ENCODE results near the gene MT3.

MT3 gene

DNA sequence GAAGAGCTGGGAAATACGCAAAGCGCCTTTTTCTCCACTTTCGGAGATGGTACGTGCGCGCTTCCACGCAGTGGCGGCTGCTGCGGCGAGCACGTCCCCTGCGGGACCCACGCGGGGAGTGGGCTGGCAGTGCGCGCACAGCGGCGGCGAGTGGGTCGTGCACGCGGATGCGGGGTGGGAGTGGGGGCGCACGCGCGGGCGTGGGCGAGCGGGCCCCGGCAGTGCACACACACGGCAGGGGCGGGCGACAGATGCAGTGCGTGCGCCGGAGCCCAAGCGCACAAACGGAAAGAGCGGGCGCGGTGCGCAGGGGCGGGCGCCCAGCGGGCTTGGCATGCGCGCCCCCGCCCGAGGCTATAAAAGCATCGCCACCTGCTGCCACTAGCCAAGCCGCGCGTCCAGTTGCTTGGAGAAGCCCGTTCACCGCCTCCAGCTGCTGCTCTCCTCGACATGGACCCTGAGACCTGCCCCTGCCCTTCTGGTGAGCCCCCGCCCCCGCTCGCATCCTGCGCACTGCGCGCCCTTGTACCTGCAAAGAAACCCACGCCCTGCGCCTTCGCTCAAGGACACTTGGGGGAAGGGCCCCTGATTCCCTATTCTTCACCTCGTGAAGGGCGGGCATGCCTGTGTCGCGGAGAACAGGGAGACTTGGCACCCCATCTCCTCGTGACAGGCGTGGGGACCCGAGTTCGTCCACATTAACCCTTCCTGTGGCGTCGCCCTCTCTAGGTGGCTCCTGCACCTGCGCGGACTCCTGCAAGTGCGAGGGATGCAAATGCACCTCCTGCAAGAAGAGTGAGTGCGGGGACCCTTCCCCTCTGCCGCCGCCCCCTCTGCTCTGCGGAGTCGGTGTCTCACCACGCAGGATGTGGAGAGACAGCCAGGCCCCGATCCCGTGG is at the start of gene MT3:
Gene MT3, plus strand, starts transcription at position 388 of the 899 bp plus-strand sequence. Its CDS starts 63 bp downstream, at position 451.
- DNase-seq: no peak

DNA sequence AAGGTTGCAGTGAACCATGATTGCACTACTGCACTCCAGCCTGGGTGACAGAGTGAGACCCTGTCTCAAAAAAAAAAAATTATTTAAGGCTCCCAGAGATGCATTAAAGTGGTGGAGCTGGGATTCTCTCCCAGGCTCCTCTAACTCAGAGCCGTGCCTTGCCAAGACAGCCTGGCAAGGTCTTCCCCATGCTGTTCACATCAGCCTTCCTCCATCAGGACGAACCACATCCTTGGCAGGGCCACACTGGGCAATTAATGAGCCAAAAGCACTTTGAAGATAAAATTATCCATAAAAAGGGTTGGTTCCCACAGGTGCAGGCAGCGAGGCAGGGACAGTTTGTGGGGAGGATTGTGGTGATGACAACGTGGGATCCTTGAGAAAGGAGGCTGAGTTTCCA is 49.7 kb upstream of the MT3 start:
- DNase-seq: no peak

DNA sequence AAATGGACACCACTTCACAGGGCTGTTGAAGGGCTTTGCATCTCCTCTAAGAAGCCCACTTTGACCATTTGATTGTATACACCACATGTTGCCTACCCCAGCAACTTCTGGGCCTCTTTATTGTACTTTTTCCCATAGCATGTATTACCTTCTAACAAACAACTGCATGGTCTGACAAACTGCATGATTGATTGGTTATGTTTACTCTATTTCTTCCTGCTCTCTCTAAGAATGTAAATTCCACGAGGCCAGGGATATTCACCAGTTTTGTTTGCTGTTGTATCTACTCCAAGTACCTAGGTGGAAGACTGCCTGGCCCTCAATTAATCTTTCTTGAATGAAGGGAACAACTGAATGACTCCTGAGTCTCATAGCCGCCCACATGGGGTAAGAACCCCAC is 47.3 kb upstream of the MT3 start:
- DNase-seq: no peak

DNA sequence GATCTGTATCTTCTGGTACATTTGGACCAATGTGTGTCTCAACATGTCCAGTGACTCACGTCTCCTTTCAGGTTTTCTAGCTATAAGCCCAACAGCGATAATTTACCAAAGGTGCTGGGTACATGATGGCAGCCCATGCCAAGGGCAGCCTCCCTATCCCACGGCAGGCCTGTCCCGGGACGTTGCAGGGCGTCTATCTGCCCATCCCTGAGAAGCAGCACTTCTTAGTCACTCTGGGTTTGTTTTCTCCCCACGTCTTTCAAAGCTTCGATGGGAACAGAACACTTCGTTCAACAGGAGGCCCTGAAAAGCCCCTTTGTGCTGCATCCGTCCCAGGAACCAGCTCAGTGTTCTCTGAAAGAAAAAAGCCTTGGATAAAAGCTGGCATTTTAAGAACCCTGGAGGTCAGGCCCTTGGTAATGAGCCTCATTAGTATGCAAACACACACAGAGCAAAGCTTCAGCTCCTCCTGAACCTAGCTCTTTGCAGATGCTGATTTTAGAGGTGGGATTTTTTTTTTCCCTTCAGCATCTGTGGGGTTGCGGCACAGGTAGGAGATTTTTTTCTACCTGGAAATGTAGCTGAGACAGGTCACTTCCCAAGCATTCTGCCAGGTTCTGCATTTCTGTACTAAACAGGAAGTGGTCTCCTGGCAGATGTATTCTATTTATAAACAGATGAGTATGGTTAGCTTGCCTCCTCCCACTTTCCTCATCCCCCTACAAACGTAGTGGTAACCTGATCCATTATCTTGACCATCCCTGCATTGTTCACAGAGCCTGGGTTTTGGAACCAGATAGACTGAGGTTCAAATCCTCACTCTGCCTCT is 42.0 kb upstream of the MT3 start:
- no peak for DNase-seq

DNA sequence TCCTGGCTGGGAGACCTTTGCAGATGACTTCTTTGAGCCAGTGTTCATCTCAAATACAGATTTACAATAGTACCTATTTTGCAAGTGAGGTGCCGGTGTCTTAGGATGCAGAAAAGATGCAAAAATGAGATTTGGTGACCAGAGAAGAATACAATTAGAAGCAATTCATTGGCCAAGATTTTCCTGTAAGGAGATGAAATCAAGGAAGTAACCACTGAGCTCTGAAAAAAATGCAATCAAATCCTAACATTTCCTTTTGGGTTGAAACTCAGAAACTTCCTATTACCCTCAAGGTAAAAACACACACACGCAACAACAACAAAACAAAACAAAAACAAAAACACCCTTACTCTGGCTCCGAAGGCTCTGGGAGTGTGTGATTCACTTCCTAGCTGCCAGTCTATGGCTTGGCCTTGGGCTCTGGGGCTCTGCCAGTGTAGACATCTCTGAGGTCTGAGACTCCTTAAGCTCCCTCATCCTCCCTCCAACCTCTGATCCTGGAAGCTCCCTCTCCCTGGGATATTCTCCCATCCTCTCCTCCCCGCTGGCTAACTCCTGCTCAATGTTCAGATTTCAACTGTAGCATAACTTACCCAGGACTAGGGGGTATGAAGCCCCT is 41.3 kb upstream of the MT3 start:
- DNase-seq: no peak

DNA sequence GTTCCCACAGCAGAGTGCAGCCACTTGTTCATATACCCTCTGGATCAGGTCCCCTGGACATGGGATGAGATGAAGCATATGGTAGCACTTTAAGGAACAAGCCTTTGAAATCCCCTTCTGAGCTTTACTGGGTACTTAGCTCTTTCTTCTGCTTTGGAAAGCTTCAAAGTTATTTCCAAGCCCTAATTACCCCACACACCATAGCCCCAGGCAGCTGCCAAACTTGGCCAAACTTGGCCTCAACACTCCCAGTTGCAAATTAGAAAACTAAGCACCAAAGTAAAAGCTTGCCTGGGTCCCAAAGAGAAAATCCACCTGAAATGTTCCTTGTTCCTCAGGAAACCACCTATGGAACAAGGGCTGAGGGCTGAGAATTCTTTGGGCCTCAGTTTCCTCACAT is 40.2 kb upstream of the MT3 start:
- no peak for DNase-seq

DNA sequence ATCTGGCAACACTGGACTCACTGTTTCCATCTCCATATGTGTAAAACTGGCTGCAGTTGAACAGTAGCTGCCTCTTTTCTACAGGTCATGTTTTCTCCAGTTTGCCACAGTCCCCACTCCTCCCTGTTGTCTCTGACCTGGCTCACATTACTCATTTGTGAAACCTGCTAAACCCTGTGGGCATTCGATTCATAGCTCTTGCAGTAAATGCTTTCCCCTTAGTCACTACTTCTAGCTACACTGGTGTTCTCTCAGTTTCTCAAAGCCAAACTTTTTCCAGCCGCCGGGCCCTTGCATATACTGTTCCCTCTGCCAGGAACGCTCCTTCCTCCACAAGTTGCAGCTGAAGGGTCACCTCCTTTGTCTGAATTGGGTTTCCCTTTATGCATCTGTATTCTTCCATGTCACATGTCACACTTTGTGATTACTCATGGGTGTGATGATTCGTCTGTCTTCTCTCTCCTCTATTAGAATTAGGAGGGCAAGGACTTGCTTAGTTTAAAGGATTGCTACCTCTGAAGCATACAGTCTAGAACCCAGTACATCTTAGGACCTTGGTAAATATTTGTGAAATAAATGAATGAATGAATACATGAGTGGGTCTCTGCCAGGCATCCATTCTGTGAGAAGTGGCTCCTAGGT is 39.5 kb upstream of the MT3 start:
- no peak for DNase-seq

DNA sequence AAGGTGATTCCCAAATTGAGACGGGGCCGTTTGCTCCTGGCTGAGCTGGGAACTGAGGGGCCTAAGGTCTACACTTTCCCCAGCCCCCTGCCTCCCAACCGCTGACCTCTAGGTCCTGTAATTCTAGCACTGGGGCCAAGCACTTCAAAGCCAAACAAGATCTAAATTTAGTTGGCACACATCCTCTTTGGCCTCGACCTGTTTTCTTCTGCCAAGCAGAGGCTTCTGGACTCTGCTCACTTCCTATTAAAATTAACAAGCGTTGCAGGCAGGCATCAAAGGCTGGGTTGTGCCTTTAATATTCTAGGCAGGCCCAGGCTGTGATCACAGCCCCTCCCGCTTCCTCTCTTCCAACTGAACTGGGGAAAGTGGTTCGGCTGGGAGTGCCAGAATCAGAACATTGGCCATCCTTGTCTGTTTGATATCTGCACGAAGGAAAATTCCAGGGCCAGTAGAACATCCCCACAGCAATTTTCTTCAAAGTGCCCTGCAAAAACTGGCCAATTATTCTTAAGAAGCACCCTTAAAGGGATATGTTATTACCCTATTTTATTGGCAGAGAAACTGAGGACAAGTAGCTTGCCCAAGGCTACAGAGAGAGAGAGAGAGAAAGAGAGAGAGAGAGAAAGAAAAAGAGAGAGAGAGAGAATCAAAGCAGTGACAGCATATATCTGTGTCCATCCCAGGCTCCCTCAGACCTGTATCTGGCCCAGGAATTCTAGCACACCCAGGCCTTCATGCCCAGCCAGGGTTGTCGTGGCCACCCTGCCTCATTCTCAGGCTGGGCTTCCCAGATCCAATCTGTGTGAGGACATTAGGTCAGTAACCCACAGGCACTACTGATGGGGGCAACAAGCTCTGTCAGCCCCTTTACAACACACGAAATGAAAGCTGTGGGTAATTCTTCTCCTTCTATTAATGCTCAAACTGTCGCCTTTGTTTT is 37.3 kb upstream of the MT3 start:
- no peak for DNase-seq

DNA sequence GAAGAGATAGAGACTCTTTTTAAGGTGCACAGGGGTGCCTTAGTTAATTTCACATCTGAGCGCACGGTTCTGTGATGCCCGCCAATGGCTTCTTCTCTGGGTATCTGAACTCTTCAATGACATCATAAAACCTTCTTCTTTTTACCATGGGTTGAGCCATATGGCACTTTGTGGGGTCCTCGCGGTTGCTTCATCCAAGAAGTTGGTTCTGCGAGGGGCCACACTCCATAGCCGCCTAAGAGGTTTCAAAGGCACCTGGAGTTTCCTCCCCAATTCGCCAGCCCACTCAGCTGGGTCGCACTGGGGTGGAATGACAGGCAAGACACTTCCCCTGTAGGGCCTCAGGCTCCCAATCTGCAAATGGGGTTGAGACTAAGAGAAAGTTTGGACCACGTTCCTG is 34.9 kb upstream of the MT3 start:
- no peak for DNase-seq

DNA sequence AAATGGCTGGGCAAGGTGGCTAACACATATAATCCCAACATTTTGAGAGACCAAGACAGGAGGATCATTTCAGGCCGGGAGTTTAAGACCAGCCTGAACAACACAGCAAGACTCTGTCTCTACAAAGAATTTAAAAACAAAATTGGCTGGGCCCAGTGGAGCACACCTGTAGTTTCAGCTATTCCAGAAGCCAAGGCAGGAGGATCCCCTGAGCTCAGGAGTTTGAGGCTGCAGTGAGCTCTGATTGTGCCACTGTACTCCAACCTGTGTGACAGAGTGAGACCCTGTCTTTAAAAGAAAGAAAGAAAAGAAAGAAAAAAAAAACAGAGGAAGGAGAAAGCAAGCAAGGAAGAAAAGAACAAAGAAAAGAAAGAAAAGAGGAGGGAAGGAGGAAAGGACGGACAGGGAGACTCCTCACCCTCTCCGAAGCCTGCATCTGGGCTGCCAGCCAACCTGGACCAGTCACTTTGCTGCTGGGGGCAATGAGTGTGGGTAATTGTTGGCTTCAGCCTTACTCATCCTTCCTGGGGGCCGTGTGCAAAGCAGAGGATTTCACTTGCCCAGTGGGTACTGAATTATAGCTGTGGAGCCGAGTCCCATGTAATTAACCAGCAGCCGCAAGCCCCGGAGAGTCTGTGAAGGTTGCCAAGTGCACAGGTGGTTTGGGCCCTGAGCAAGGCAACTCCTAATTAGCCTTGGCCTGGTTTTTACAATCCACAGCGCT is 31.1 kb upstream of the MT3 start:
- DNase-seq: no peak

DNA sequence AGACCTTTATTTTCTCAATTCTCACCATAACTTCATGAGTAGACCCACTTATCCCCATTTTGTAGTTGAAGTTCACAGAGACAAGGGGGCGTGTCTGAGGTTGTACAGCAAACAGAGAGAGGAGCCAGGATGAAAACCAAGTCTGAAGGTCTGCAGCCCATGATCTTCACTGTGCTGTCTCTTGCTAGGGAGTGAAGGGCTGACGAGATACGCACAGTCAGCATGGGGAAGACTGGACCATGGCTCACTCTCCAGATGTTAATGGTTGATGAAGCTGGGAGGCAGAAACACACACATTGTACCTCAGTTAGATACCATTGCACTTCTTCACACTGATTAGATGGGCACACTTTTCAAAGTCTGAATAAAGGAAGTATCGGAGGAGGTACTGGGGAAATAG is 30.2 kb upstream of the MT3 start:
- no peak for DNase-seq

DNA sequence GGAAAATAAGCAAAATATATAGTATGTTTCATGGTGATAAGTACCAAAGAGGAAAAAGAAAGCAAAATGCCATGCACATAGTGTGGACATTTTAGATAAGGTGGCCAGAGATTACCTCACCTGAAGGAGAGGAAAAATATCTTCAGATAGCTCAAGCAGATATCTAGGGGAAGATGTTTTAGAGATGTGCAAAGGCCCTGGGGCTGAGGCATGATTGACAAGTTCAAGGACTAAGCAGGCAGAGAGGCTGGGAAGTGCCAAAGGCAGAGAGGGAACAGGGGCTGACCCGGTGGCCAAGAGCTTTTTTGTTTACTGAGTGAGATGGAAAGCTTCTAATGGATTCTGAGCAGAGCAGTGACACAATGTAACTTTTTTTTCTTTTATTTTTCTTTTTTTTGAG is 28.9 kb upstream of the MT3 start:
- no peak for DNase-seq

DNA sequence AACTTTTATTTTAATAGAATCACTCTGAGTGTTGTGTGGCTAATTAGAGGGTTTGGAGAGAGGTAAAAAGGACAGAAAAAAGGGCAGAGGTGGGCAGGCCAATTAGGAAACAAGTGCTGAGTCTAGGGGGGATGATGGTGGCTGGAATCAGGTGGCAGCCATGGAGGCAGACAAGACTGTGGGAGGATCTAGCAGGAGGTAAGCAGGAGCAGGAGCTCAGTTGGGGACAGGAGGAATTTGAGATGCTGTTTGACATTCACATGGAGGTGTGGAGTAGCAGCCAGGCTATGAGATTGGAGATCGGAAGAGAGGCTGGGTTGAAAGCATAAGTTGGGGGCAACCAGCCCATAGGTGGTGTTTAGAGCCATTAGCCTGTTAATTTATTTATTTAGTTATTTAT is 28.2 kb upstream of the MT3 start:
- DNase-seq: no peak

DNA sequence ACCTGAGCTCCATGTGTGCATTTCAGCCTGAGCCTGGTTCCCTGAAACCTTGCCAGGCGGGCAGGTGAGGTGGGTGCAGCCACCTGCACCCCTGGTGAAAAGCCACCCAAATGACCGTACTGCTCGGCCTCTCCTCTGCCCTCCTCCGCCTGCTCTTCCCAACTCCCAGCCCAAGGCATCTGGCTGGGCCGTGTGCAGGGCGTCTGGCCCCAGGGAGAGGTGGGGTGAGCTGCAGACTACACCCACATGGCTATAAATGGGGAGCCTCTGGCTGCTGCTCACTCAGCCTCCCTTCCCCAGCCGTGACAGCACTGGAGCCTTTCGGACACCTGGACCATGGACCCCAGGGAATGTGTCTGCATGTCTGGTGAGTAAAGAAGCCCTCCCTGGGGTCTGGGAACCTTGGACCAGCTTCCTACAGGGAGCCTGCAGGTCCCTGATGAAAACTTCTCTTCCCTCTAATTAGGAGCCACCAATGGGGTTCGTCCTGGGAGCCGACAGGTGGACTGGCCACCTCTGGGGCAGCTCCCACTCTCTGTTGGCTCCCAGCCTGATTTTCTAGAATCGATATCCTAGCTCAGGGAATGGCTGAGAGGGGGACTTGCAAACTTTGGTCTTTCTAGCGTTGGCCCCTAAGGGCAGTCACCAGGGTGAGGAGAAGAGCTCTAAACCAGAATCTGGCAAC is 24.4 kb upstream of the MT3 start, which contains the start of gene MT4:
Gene MT4, plus strand, starts transcription at position 281 of the 685 bp plus-strand sequence. Its CDS starts 56 bp downstream, at position 337.
- DNase-seq: no peak

DNA sequence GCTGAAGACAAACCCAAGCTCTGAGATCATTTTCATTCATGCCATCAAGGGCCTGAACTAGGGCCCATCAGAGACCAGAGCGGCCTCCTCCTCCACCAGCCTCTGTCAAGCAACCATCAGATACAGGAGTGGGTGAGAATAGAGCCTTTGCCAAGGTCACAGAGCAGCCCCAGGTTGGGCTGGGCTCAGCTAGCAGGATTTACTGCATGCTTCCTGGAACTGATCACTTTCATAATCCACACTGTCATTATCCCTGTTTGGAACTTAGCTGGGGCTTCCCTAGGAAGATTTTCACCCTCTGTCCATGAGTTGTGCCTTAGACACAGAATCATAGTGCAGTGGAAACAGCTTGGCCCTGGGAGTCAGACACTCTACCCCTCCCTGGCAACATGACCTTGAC is 19.4 kb upstream of the MT3 start:
- DNase-seq: no peak

DNA sequence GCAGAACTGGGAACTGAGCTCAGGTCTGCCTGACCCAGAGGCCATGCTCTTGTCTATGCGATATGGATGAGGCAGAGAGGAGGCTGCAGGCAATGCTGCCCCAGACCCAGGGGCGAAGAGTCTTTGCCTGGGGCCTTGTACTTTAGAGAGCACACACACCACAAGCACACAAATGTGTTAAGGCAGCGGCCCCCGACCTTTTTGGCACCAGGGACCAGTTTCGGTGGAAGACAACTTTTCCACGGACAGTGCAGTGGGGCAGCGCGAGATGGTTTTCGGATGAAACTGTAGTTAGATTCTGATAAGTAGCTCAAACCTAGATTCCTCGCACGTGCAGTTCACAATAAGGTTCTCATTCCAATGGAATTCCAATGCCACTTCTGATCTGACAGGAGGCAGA is 17.8 kb upstream of the MT3 start:
- DNase-seq: no peak

DNA sequence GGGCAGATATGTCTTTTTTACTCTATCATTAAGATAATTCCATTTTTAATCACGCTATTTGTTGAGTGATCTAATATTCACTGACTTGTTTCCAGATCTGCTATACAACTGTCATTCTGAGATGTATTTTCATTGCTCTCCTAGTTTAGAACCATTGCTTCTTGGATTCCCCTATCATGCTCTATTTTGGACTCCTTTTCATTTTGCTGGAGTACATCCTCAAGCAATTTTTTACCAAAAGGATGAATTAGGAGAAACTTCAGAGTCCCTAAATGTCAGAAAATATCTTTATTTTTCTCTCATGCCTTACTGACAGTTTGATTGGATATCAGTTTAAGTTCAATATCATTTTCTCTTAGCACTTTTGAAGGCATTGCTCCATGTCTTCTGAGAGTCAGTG is 14.7 kb upstream of the MT3 start:
- DNase-seq: no peak

DNA sequence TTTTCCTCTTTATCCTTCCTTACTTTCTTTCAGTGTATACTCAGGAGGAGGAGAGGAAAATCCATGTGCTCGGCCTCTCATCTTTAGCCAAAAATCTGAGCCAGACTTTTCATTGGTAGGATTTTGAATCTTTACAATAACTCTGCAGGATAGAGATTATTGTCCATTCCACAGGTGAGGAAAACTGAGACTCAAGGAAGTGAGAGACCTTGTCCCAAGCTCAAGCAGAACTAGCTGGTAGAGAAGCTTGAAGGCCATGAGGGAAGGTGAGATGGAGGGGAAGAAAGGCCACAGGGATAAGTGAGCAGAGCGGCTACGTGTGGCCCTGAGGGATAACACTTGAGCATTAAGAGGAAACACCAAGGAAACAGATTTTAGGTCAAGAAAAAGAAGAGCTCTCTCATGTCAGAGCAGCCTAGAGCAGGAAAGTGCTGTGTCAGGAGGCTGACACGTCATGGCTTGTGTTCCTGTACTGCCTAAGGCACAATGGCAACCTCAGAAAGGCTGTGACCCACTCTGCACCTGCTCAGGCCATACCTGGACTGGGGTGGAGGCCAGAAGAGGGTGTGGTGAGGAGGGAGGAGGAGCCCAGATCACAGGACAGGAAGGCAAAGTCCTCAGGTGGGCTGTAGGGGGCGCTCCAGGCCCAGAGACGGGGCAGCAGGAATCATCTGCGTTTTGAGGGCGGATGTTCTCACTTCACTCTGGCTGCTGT is 12.6 kb upstream of the MT3 start:
- peak; percentile 86 for DNase-seq

DNA sequence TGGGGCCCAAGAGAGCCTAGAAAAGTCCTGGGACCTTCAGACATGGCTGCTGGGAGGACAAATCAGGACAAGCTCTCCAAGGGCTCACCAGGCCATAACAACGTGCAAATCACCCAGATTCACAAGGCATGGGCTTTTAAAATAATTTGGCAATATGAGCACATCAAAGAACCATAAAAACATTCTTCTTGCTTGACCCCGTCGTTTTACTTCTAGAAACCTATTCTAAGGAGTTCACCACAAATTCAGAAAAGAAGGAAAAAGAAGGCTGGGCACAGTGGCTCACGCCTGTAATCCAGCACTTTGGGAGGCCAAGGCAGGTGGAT is 12.1 kb upstream of the MT3 start:
- DNase-seq: no peak

Measured in activated T-cell treated with anti-CD3 and anti-CD28 coated beads for 4 hours (primary cell).